Omental fat pad (tissue), 4 donors: ENCODE data around the gene SP2. TPM values are rescaled to one million over a fixed set of nuclear protein-coding genes. Genes with fewer than 3 reads are reported as not detected.
A peak's percentile ranks its signal among the peaks of the same experiment; 100 is the strongest.

Experiments used
- ATAC-seq: fragments of 150-250 bp; one replicate; pipeline ENCODE4 v1.9.1; 2016; ENCODE audit warnings: mild to moderate bottlenecking, moderate library complexity; ENCODE audit not compliant: low FRiP score
- DNase-seq: peaks from one replicate; pipeline ENCODE4 v3.0.0-alpha.2; 2019; ENCODE audit warnings: low spot score
- CTCF ChIP-seq, 3 donors: fragments of 450-650 bp; IDR thresholded peaks; one replicate each; pipeline ENCODE4 v1.5.1; 2016 to 2017; ENCODE audit warnings: antibody characterized with exemption in 3 of 3, mild to moderate bottlenecking in 3 of 3, moderate library complexity in 2 of 3
- total RNA-seq, 4 donors: library from RNA; depleted of rRNA; stranded (reverse); fragments of >200 nt; gene quantifications; one replicate each; pipeline ENCODE4 v1.1.0, GENCODE V29; 2016

Gene SP2
- total RNA-seq, 4 donors from 2014 or later: 2.9 to 8.5 (median 6.9) TPM

- no peak for DNase-seq
- ATAC-seq: no peak
- TF ChIP-seq CTCF (IDR thresholded peaks at IDR 0.05): no peak
Observed at GRCh38 chr17:47877368-47878034, 18.5 kb upstream of the SP2 start.

GRCh38 chr17:47878203-47879027 is 17.6 kb upstream of the SP2 start:
- DNase-seq (no peak), ATAC-seq (no peak)
- TF ChIP-seq CTCF (IDR thresholded peaks at IDR 0.05): no peak

GRCh38 chr17:47879028-47879585 is 16.9 kb upstream of the SP2 start:
- TF ChIP-seq CTCF (IDR thresholded peaks at IDR 0.05): no peak
- no peak for DNase-seq
- no peak for ATAC-seq

- TF ChIP-seq CTCF (IDR thresholded peaks at IDR 0.05): no peak
Observed at GRCh38 chr17:47879776-47880454, 16.1 kb upstream of the SP2 start.

GRCh38 chr17:47882247-47882646 is 13.8 kb upstream of the SP2 start:
- TF ChIP-seq CTCF (IDR thresholded peaks at IDR 0.05): no peak
- no peak for DNase-seq
- ATAC-seq: peak; percentile 73

More at GRCh38 chr17:47879776-47880454, 16.1 kb upstream of the SP2 start:
- no peak for DNase-seq
- ATAC-seq: no peak

GRCh38 chr17:47882695-47883588 is 13.1 kb upstream of the SP2 start:
- no peak for TF ChIP-seq CTCF (IDR thresholded peaks at IDR 0.05)
- DNase-seq: no peak
- peak; percentile 17 for ATAC-seq
